Measurements from ENCODE around the gene MFNG.

Gene MFNG

GRCh38 chr22:37419370-37419968 lies 66.7 kb downstream of the MFNG start:
- no peak overlapping the region for H3K27ac ChIP-seq
- H3K36me3 ChIP-seq = no peaks in the 10 kb centered on the region
- no peak overlapping the region for H3K9ac ChIP-seq
- H3K27me3 ChIP-seq = peaks cover 75% of the 10 kb centered on the region
- no peak for TF ChIP-seq Cebpa-rat (IDR thresholded peaks at IDR 0.05)
- H3K4me3 ChIP-seq = peak overlapping the region; percentile 61
- no peaks in the 10 kb centered on the region for H3K9me3 ChIP-seq
- H4K20me1 ChIP-seq = peaks cover 88% of the 10 kb centered on the region
- H3K4me2 ChIP-seq = peak overlapping the region; percentile 83
- H3K4me1 ChIP-seq = peaks cover 58% of the 10 kb centered on the region
